ENCODE data around the gene BLVRA. TPM values are rescaled to one million over a fixed set of nuclear protein-coding genes. Genes with fewer than 3 reads are reported as not detected.

The BLVRA gene
- total RNA-seq, 1 experiment from 2014 or later = 29.8 TPM

DNA sequence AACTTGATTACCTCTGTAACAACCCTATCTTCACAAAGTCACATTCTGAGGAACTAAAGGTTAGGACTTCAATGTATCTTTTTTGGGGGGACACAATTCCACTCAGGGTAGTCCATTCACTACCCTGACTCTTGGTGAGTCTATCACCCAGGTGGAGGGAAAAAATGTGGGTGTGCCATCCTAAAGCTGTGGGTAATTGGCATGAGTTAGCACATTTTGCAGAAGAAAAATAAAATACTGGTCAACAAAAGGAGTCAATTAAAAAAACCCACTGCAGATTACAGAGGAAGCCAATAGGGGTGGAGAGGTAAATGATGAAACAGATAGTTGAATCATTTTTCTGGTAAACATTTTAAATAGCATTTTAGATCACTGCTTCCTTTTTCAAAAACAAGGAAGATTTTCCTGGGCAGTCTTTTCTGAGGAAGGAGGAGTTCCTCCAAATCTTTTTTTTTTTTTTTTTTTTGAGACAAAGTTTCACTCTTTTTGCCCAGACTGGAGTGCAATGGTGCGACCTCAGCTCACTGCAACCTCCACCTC is 5.1 kb upstream of the BLVRA start:
- H3K27me3 Mint-ChIP-seq (ENCODE audit: unreplicated experiment) = peaks cover 19% of the 10 kb centered on the region
- BruUV-seq (replicated peaks) = no TSS peak
- CTCF ChIA-PET = interaction anchor here (0.7 kb wide), 2 partner anchors 38 to 1189 kb away, joined by 3 read pairs; no protein-coding TSS in a partner anchor
- H3K4me1 Mint-ChIP-seq (ENCODE audit: low read depth, unreplicated experiment) = peaks cover 11% of the 10 kb centered on the region
- H3K36me3 Mint-ChIP-seq (ENCODE audit: insufficient read depth, unreplicated experiment) = peaks cover 10% of the 10 kb centered on the region
- intact Hi-C loops (cut with micrococcal nuclease; ENCODE audit: unreplicated experiment) = no loop called here
- H3K4me3 Mint-ChIP-seq (ENCODE audit: low read depth, unreplicated experiment) = no peak overlapping the region
- TF ChIP-seq, protein P1, sequence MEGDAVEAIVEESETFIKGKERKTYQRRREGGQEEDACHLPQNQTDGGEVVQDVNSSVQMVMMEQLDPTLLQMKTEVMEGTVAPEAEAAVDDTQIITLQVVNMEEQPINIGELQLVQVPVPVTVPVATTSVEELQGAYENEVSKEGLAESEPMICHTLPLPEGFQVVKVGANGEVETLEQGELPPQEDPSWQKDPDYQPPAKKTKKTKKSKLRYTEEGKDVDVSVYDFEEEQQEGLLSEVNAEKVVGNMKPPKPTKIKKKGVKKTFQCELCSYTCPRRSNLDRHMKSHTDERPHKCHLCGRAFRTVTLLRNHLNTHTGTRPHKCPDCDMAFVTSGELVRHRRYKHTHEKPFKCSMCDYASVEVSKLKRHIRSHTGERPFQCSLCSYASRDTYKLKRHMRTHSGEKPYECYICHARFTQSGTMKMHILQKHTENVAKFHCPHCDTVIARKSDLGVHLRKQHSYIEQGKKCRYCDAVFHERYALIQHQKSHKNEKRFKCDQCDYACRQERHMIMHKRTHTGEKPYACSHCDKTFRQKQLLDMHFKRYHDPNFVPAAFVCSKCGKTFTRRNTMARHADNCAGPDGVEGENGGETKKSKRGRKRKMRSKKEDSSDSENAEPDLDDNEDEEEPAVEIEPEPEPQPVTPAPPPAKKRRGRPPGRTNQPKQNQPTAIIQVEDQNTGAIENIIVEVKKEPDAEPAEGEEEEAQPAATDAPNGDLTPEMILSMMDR (IDR thresholded peaks at IDR 0.05; ENCODE audit: unreplicated experiment) = no peak
- no peak overlapping the region for H3K27ac Mint-ChIP-seq (ENCODE audit: unreplicated experiment)
- H3K9me3 Mint-ChIP-seq (ENCODE audit: low read depth, unreplicated experiment) = no peaks in the 10 kb centered on the region
- DNase-seq = no peak

DNA sequence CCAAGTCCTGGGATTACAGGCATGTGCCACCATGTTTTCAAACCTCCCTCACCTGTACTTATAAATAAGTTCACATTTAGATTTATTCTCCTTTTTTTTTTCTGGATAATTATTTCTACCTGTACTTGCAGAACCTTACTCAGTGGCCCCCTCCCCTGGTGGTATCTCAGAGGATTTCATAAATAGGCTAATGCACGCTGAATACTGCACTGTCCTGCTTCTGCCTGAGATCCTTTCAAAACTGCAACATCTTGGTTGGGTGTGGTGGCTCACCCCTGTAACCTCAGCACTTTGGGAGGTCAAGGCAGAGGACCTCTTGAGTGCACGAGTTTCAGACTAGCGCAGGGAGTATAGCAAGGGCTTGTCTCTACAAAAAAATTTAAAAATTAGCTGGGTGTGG is 4.6 kb upstream of the BLVRA start:
- Mint-ChIP-seq H3K27ac (ENCODE audit: unreplicated experiment) (no peak overlapping the region), H3K36me3 (ENCODE audit: insufficient read depth, unreplicated experiment) (peaks cover 15% of the 10 kb centered on the region), H3K27me3 (ENCODE audit: unreplicated experiment) (peaks cover 19% of the 10 kb centered on the region), H3K4me3 (ENCODE audit: low read depth, unreplicated experiment) (no peak overlapping the region), H3K9me3 (ENCODE audit: low read depth, unreplicated experiment) (no peaks in the 10 kb centered on the region), H3K4me1 (ENCODE audit: low read depth, unreplicated experiment) (peaks cover 11% of the 10 kb centered on the region)
- TF ChIP-seq, protein P1 (IDR thresholded peaks at IDR 0.05; ENCODE audit: unreplicated experiment) = peak; percentile 11
- intact Hi-C loops (cut with micrococcal nuclease; ENCODE audit: unreplicated experiment) = no loop called here
- no peak for DNase-seq
- CTCF ChIA-PET = interaction anchor here (0.5 to 0.7 kb wide), 4 partner anchors 38 to 1190 kb away, joined by 3 read pairs; no protein-coding TSS in a partner anchor
- BruUV-seq (replicated peaks) = no TSS peak

DNA sequence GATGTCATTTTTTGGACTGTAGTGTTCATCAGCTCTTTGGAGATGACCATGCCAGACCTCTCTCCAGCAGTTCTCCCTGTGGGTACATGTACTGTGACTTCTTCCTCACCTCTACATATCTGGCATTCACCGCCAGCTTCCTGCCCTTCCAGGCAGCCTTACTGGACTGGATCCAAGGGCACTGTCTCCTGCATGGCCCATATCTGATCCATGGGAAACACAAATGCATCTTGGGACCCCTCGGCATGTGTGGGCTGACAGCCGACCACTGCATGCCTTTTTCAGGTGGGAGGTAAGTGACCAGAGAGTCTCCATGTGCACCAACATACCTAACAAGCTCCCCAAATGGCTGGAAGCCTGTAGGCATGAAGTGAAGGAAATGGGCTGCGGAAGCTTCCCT is 3.9 kb upstream of the BLVRA start:
- peaks cover 11% of the 10 kb centered on the region for H3K4me1 Mint-ChIP-seq (ENCODE audit: low read depth, unreplicated experiment)
- no peak overlapping the region for H3K27ac Mint-ChIP-seq (ENCODE audit: unreplicated experiment)
- H3K4me3 Mint-ChIP-seq (ENCODE audit: low read depth, unreplicated experiment) = no peak overlapping the region
- H3K36me3 Mint-ChIP-seq (ENCODE audit: insufficient read depth, unreplicated experiment) = peaks cover 20% of the 10 kb centered on the region
- peaks cover 19% of the 10 kb centered on the region for H3K27me3 Mint-ChIP-seq (ENCODE audit: unreplicated experiment)
- TF ChIP-seq, protein P1 (IDR thresholded peaks at IDR 0.05; ENCODE audit: unreplicated experiment) = no peak
- no peak for DNase-seq
- CTCF ChIA-PET = interaction anchor here (0.5 to 1.3 kb wide), 4 partner anchors 8 to 842 kb away, joined by 3 to 6 read pairs (median 4); no protein-coding TSS in a partner anchor
- no TSS peak for BruUV-seq (replicated peaks)
- intact Hi-C loops (cut with micrococcal nuclease; ENCODE audit: unreplicated experiment) = no loop called here
- H3K9me3 Mint-ChIP-seq (ENCODE audit: low read depth, unreplicated experiment) = no peaks in the 10 kb centered on the region

DNA sequence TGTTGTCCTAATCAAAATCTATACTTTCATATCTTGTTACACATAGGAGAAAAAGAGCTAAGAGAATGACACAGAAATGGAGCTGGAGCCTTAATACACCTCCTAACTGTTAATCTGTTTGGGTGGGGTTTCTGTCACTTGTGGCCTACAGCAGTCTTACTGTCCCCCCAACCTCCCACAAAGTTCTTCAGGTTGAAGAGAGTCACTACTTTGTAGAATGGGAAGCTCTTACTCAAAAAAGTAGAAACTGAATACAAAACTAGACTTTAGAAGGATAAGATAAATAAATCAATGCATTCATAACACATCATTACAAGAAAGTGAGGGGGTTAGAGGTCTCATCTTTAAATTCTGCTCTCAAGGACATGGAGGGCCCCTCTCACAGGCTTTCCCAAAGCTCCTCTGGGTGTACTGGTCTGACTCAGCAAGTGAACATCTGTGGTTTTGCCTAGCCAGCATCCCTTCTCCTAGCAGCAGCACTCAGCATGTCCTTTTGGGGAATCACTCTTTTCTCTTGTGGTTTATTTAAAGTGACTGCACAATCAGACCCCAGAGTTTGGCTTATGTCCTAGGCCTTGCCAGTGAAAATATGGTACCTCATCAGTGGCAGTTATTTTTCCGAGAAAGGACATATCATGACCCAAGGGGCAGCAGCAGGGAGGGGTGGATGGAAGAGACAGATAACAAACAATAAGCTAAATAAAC is 2.0 kb upstream of the BLVRA start:
- peaks cover 19% of the 10 kb centered on the region for H3K27me3 Mint-ChIP-seq (ENCODE audit: unreplicated experiment)
- intact Hi-C loops (cut with micrococcal nuclease; ENCODE audit: unreplicated experiment) = no loop called here
- CTCF ChIA-PET = no interaction called here
- peak overlapping the region; percentile 63 for H3K4me3 Mint-ChIP-seq (ENCODE audit: low read depth, unreplicated experiment)
- H3K4me1 Mint-ChIP-seq (ENCODE audit: low read depth, unreplicated experiment) = peaks cover 25% of the 10 kb centered on the region
- TF ChIP-seq, protein P1 (IDR thresholded peaks at IDR 0.05; ENCODE audit: unreplicated experiment) = no peak
- H3K27ac Mint-ChIP-seq (ENCODE audit: unreplicated experiment) = no peak overlapping the region
- peaks cover 20% of the 10 kb centered on the region for H3K36me3 Mint-ChIP-seq (ENCODE audit: insufficient read depth, unreplicated experiment)
- H3K9me3 Mint-ChIP-seq (ENCODE audit: low read depth, unreplicated experiment) = no peaks in the 10 kb centered on the region
- no TSS peak for BruUV-seq (replicated peaks)
- no peak for DNase-seq
